ENCODE data around the gene CAPZA2.

The CAPZA2 gene

DNA sequence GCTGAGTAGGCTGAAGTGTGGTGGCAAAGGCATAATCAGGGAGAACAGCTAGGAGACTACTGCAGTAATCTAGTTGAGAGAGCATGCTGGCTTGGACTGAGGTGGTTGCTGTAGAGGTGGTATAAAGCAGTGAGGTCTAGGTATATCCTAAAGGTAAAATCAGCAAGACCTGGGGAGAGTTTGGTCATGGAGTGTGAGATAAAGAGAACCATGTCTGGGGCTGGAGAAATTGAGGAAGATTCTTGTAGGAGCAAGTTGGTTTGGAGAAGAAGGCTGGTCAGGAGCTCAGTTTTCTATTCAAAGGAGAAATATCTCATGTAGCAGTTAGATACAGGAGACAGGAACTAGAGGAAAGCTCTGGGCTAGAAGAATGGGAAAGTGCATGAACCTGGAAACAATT lies 58.0 kb downstream of the CAPZA2 start:
- no peaks in the 10 kb centered on the region for H3F3A ChIP-seq (ENCODE audit: insufficient read depth, low read length)
- H3K9ac ChIP-seq (ENCODE audit: low read length): no peak overlapping the region
- TF ChIP-seq, protein P1, sequence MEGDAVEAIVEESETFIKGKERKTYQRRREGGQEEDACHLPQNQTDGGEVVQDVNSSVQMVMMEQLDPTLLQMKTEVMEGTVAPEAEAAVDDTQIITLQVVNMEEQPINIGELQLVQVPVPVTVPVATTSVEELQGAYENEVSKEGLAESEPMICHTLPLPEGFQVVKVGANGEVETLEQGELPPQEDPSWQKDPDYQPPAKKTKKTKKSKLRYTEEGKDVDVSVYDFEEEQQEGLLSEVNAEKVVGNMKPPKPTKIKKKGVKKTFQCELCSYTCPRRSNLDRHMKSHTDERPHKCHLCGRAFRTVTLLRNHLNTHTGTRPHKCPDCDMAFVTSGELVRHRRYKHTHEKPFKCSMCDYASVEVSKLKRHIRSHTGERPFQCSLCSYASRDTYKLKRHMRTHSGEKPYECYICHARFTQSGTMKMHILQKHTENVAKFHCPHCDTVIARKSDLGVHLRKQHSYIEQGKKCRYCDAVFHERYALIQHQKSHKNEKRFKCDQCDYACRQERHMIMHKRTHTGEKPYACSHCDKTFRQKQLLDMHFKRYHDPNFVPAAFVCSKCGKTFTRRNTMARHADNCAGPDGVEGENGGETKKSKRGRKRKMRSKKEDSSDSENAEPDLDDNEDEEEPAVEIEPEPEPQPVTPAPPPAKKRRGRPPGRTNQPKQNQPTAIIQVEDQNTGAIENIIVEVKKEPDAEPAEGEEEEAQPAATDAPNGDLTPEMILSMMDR (IDR thresholded peaks at IDR 0.05; ENCODE audit: low read length): no peak
- TF ChIP-seq EZH2 (IDR thresholded peaks at IDR 0.05; ENCODE audit: borderline replicate concordance, low read length): no peak
- peaks cover 32% of the 10 kb centered on the region for H3K36me3 ChIP-seq (ENCODE audit: insufficient read depth, low read length)
- H3K27me3 ChIP-seq (ENCODE audit: insufficient read depth, low read length): no peaks in the 10 kb centered on the region
- H4K20me1 ChIP-seq (ENCODE audit: insufficient read depth, low read length): no peaks in the 10 kb centered on the region
- no peak overlapping the region for H3K27ac ChIP-seq (ENCODE audit: low read depth, low read length, poor library complexity, severe bottlenecking)
- no peaks in the 10 kb centered on the region for H3K9me3 ChIP-seq (ENCODE audit: low read length)
- H3K4me3 ChIP-seq (ENCODE audit: low read depth, low read length, poor library complexity, severe bottlenecking): no peak overlapping the region
- no peaks in the 10 kb centered on the region for H3K9me2 ChIP-seq (ENCODE audit: low read depth, low read length)
- H2AFZ ChIP-seq (ENCODE audit: low read length): no peak overlapping the region
- no peaks in the 10 kb centered on the region for H3K79me2 ChIP-seq (ENCODE audit: insufficient read depth, low read length)
- H3K4me2 ChIP-seq (ENCODE audit: low read length): no peak overlapping the region
- H3K4me1 ChIP-seq (ENCODE audit: insufficient read depth, low read length, severe bottlenecking): no peaks in the 10 kb centered on the region

DNA sequence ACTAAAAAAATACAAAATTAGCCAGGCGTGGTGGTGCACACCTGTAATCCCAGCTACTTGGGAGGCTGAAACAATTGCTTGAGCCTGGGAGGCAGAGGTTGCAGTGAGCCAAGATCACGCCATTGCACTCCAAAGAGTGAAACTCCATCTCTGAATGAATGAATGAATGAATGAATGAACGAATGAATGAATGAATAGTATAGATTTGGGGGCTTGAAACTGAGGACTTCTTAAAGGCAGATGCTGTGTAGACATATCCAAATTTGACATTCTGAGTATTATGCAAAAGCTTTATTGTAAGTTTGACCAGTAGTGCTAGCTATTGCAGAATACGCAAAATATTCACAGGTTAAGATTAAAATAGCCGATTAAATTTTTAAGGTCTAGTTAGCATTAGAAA lies 60.2 kb downstream of the CAPZA2 start:
- no peaks in the 10 kb centered on the region for H3K79me2 ChIP-seq (ENCODE audit: insufficient read depth, low read length)
- H3K4me3 ChIP-seq (ENCODE audit: low read depth, low read length, poor library complexity, severe bottlenecking): no peak overlapping the region
- peaks cover 13% of the 10 kb centered on the region for H3K36me3 ChIP-seq (ENCODE audit: insufficient read depth, low read length)
- no peaks in the 10 kb centered on the region for H4K20me1 ChIP-seq (ENCODE audit: insufficient read depth, low read length)
- H2AFZ ChIP-seq (ENCODE audit: low read length): no peak overlapping the region
- H3K4me2 ChIP-seq (ENCODE audit: low read length): no peak overlapping the region
- no peak for TF ChIP-seq EZH2 (IDR thresholded peaks at IDR 0.05; ENCODE audit: borderline replicate concordance, low read length)
- TF ChIP-seq, protein P1 (IDR thresholded peaks at IDR 0.05; ENCODE audit: low read length): no peak
- H3K9ac ChIP-seq (ENCODE audit: low read length): no peak overlapping the region
- no peaks in the 10 kb centered on the region for H3K4me1 ChIP-seq (ENCODE audit: insufficient read depth, low read length, severe bottlenecking)
- no peaks in the 10 kb centered on the region for H3F3A ChIP-seq (ENCODE audit: insufficient read depth, low read length)
- no peaks in the 10 kb centered on the region for H3K27me3 ChIP-seq (ENCODE audit: insufficient read depth, low read length)
- no peaks in the 10 kb centered on the region for H3K9me2 ChIP-seq (ENCODE audit: low read depth, low read length)
- H3K27ac ChIP-seq (ENCODE audit: low read depth, low read length, poor library complexity, severe bottlenecking): no peak overlapping the region
- H3K9me3 ChIP-seq (ENCODE audit: low read length): no peaks in the 10 kb centered on the region

DNA sequence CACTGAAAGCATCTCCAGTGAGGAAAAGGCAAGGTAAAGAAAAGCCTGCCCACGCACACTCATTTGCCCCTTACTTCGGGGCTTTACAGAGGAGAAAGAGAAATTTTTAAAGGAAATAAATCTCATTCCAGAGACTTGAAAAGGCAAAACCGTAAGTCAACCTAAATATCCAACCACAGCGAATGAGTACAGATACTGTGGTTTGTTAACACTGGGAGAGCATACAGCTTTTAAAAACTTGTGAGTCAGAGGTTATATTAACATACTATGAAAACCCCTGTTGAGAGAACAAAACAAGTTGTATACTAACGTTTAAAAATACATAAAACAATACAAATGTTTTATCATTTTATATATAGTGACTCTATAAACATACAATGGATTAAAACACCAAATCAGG lies 62.4 kb downstream of the CAPZA2 start:
- H3K27ac ChIP-seq (ENCODE audit: low read depth, low read length, poor library complexity, severe bottlenecking): no peak overlapping the region
- no peak for TF ChIP-seq EZH2 (IDR thresholded peaks at IDR 0.05; ENCODE audit: borderline replicate concordance, low read length)
- TF ChIP-seq, protein P1 (IDR thresholded peaks at IDR 0.05; ENCODE audit: low read length): no peak
- H3F3A ChIP-seq (ENCODE audit: insufficient read depth, low read length): no peaks in the 10 kb centered on the region
- H4K20me1 ChIP-seq (ENCODE audit: insufficient read depth, low read length): no peaks in the 10 kb centered on the region
- no peak overlapping the region for H3K4me2 ChIP-seq (ENCODE audit: low read length)
- H3K36me3 ChIP-seq (ENCODE audit: insufficient read depth, low read length): no peaks in the 10 kb centered on the region
- no peaks in the 10 kb centered on the region for H3K9me3 ChIP-seq (ENCODE audit: low read length)
- H2AFZ ChIP-seq (ENCODE audit: low read length): no peak overlapping the region
- no peak overlapping the region for H3K9ac ChIP-seq (ENCODE audit: low read length)
- H3K4me3 ChIP-seq (ENCODE audit: low read depth, low read length, poor library complexity, severe bottlenecking): no peak overlapping the region
- no peaks in the 10 kb centered on the region for H3K27me3 ChIP-seq (ENCODE audit: insufficient read depth, low read length)
- H3K9me2 ChIP-seq (ENCODE audit: low read depth, low read length): no peaks in the 10 kb centered on the region
- no peaks in the 10 kb centered on the region for H3K79me2 ChIP-seq (ENCODE audit: insufficient read depth, low read length)
- no peaks in the 10 kb centered on the region for H3K4me1 ChIP-seq (ENCODE audit: insufficient read depth, low read length, severe bottlenecking)
